C4-2B (cell line): ENCODE measurements around the gene EIF4B.

Source experiments
- ZFX ChIP-seq: fragments of 450-650 bp; IDR thresholded peaks from 2 replicates; pipeline ENCODE4 v1.6.1; 2017
- TF ChIP-seq, protein P1 (sequence below): fragments of 450-650 bp; conservative IDR thresholded peaks from 2 replicates; pipeline ENCODE4 v1.5.1; 2017; ENCODE audit warnings: mild to moderate bottlenecking

DNA sequence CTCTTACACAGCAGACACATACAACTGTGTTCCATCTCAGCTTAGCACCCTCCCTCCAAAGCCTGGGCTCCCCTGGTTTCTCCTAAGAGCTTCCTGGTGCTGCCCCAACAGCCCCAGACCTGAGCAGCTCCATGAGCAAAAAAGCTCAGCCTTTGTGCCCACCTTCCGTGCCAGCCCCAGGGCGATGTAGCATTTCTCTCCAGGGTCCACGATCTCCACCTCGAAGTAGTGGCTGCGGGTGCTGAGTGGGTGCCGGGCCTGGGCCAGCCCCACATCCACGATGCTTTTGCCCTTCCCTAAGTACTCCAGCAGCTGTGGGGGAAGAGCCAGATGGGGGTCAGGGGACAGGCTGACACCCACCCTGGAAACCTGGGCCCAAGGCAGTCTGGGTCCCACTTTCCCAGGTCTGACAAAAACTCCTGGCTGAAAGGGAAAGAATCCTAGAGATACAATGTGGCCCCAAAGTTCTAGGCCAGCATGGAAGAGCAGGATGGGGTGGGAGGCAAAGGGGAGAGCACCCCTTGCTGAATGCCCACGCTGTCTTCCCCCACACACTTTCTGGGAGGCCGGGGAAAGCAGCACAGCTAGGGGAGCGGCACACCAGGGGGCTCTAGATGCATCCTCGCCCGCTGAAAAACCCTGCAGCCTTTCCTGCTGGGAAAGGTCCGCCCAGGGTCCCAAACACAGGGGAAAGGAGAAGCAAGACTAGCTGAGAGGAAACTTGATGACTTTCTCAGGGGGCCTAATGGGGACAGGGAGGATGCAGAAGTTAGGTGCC, 61.9 kb downstream of the EIF4B start:
- TF ChIP-seq, protein P1, sequence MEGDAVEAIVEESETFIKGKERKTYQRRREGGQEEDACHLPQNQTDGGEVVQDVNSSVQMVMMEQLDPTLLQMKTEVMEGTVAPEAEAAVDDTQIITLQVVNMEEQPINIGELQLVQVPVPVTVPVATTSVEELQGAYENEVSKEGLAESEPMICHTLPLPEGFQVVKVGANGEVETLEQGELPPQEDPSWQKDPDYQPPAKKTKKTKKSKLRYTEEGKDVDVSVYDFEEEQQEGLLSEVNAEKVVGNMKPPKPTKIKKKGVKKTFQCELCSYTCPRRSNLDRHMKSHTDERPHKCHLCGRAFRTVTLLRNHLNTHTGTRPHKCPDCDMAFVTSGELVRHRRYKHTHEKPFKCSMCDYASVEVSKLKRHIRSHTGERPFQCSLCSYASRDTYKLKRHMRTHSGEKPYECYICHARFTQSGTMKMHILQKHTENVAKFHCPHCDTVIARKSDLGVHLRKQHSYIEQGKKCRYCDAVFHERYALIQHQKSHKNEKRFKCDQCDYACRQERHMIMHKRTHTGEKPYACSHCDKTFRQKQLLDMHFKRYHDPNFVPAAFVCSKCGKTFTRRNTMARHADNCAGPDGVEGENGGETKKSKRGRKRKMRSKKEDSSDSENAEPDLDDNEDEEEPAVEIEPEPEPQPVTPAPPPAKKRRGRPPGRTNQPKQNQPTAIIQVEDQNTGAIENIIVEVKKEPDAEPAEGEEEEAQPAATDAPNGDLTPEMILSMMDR, result no peak
- TF ChIP-seq ZFX, result no peak
